Measurements from ENCODE around the gene ADAMTSL3.
"Not testable (repeated sequence)": the region's sequence is repeated elsewhere in the genome, so short reads cannot be mapped to it uniquely, and the experiment has no call there.

Gene ADAMTSL3

DNA sequence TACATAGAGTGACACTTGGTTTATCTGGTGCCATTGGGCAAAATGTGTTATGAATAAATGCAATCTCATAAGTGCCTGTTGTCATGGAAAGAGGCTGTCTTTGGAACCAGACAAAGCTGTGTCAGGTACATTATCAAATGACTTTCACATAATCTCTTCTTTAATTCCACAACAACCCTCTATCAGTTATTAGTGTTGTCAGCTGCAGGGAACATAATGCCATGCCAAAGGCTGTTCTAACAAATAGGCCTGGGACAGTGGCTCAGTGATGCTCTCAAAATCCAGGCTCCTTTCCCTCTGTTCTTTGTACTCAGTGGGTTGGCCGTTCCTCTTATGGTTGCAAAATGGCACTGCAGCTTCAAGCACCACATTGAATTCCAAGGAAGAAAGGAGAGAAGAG, 91.8 kb downstream of the ADAMTSL3 start:
- DNase-seq (ENCODE audit: low read depth in 2 of 3, low spot score in 2 of 3), result no peak

GRCh38 chr15:83746231-83746630, 92.3 kb downstream of the ADAMTSL3 start:
- no peak for DNase-seq (ENCODE audit: low read depth in 2 of 3, low spot score in 2 of 3)

GRCh38 chr15:83747050-83747717, 93.3 kb downstream of the ADAMTSL3 start:
- DNase-seq (ENCODE audit: low read depth in 2 of 3, low spot score in 2 of 3), result no peak

DNA sequence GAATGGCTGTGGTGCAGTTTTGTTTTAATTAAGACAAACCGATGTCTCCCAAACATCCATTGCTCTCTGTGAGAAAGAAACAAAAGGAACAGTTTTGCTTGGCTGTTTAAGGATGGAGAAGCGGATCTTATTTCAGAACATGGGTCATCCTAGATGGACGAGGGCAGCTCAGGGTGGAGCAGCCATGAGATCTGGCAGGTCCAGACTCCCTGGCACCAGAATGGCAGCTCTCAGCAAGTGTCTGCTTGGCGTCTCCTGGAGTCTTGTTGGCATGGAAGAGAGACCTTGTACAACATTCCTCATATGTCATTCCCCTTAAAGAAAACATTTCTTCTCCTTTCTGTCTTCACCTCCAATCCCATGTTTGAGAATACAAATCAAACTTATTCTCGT, 93.8 kb downstream of the ADAMTSL3 start:
- DNase-seq (ENCODE audit: low read depth in 2 of 3, low spot score in 2 of 3), result no peak

DNA sequence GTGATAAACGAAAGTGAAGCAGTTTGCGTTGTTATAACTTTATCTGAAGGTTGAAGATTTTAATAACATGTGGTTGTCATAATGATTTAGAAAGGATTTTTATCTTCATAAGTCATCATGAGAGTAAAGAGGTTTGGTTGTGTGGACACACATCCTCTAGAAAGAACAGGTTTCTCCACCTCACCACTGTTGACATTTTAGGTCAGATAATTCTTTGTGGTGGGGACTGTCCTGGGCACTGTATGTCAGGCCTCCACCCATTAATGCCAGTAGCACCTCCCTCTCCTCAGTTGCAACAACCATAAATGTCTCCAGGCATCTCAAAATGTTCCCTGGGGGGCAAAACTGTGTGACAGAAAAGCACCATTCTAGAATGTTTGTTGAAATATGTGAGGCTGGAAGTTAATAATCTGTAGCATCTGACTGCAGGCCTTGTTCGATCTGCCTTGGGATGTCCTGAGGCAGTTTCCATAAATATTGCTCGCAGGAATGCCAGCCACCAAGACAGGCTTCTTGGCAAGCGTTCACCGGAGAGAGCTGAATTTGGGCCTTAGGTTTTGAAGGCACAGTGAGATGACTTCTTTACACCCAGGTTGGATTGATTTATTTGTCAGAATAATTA, 100.1 kb downstream of the ADAMTSL3 start:
- no peak for DNase-seq (ENCODE audit: low read depth in 2 of 3, low spot score in 2 of 3)

GRCh38 chr15:83757291-83757690, 103.4 kb downstream of the ADAMTSL3 start:
- not testable (repeated sequence) for DNase-seq (ENCODE audit: low read depth in 2 of 3, low spot score in 2 of 3)

- DNase-seq (ENCODE audit: low read depth in 2 of 3, low spot score in 2 of 3), result no peak
Observed at GRCh38 chr15:83762367-83762766, 108.4 kb downstream of the ADAMTSL3 start.

GRCh38 chr15:83764201-83764838, 110.4 kb downstream of the ADAMTSL3 start:
- DNase-seq (ENCODE audit: low read depth in 2 of 3, low spot score in 2 of 3), result no peak

- no peak for DNase-seq (ENCODE audit: low read depth in 2 of 3, low spot score in 2 of 3)
Observed at GRCh38 chr15:83766339-83766738, 112.4 kb downstream of the ADAMTSL3 start.

DNA sequence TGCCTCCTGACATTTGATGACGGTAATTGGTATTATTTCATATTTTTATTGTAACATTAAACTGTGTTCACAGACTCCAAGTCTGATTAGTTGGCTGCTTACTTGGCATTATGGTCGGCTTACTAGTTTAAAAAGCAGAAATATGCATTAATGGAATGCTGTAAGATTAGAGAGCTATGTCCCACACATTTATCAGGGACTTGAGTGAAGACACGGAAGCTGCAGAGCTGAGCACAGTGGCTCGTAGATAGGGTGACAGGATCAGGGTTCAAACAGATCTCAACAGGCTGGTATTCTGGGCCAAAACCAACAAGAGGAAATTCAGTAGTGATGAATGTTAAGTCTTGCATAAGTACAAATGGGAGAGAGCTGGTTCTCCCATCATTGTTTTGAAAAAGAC, 113.8 kb downstream of the ADAMTSL3 start:
- no peak for DNase-seq (ENCODE audit: low read depth in 2 of 3, low spot score in 2 of 3)

DNA sequence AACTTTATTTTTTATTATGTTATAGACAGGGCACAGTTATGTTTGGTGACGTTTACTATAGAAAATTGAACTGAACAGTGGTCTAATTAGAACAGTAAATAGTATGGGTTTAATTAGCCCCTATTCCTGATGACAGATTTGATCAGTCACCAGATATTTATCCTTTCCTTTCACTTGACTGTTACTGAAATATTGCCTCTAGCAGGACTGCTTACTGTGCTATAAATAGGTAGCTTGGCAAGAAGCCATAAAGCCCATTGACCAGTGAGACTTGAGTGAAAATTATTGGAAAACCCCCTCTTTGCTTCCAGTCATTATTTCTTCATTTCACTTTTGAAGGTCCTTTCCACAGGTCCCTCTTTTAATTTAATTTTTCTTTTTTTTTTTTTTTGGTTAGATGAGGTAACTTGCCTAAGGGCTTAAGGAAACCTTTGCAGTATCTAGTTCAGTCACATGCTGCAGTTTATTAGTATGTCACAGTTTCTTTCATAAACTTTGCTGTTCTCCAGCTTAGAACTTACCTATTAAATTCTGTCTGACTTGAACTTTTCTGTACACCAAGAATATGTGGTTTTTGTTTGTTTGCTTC, 115.6 kb downstream of the ADAMTSL3 start:
- DNase-seq (ENCODE audit: low read depth in 2 of 3, low spot score in 2 of 3), result no peak

DNA sequence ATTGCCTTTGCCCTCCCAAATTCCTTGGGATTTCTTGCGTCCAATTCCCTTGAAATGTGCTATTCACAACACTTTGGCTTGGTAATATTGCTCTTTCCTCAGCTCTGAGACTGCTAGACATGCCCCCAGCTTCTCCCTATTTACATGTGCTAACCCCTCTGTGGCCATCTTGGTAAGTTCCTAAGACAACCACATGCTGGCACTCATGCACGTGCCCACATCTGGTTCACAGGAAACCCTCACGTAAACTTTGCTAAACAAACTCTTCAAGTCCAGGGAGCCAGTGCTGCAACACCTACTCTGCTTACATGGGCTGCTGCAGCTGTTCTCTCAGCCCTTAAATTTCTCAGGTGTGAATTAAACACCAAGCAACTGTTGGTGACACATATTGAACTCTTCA, 121.8 kb downstream of the ADAMTSL3 start:
- no peak for DNase-seq (ENCODE audit: low read depth in 2 of 3, low spot score in 2 of 3)

DNA sequence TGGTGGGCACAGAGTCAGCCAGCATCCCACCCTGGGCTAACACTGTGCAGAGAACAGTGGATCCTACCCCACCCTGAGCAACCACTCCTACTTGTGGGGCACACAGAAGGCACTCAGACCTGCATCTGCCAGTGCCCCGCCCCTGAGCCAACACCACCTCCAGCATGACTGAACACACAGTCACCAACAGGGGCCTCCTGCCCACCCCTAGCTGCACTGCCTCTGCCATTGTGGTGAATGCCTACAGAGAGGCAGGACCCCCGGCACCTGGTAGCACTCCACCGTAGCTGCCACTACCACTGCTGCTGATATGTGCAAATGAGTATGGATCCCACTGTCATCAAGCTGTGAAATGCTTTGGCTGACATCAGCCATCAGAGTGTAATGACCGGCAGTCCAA, 123.1 kb downstream of the ADAMTSL3 start:
- no peak for DNase-seq (ENCODE audit: low read depth in 2 of 3, low spot score in 2 of 3)

DNA sequence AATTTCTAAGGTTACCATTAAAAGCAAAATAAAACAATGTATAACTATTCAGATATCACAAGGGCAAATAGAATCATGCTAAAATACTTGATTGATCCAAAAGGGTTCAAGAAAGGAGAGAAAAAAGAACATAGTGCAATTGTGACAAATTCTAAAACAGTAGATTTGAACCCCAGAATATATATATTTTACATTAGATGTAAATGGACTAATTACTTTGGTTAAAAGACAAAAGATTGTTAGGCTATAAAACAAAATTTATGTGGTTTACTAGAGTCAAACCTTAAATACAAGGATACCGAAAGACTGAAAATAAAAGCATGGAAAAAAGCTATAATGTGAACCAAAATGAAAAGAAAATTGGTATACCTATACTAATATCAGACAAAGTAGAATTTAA, 129.3 kb downstream of the ADAMTSL3 start:
- DNase-seq (ENCODE audit: low read depth in 2 of 3, low spot score in 2 of 3), result no peak

DNA sequence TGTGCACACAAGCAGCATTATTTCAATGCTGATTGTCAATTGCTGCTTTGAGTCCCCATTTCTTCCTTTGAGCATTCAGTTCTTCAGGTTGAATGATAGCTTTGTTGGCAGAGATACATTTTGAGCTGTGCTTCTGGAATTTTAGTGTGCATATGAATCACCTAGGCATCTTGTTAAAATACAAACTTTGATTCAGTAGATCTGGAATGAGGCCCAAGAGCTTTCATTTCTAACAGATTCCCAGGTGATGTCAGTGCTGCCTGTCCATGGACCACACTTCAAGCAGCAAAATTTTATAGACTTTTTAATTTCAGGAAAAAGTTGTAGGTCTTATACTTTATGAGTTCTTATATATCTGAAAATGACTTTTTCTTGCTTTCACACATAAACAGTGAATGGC, 131.1 kb downstream of the ADAMTSL3 start:
- DNase-seq (ENCODE audit: low read depth in 2 of 3, low spot score in 2 of 3), result no peak

DNA sequence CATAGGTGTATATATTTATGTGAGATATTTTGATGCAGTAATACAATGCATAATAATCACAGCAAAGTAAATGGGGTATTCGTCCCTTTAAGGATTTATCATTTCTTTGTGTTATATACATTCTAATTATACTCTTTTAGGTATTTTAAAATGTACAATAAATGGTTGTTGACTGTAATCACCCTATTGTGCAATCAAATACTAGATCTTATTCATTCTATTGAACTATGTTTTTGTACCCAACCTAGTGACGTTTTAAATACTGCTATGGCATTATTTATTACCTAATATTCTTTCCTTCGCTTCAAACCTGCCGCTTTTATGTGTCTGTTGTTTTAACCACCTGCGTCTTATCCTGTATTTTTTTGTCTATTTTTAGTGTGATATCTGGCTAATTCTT, 132.4 kb downstream of the ADAMTSL3 start:
- DNase-seq (ENCODE audit: low read depth in 2 of 3, low spot score in 2 of 3), result no peak

DNA sequence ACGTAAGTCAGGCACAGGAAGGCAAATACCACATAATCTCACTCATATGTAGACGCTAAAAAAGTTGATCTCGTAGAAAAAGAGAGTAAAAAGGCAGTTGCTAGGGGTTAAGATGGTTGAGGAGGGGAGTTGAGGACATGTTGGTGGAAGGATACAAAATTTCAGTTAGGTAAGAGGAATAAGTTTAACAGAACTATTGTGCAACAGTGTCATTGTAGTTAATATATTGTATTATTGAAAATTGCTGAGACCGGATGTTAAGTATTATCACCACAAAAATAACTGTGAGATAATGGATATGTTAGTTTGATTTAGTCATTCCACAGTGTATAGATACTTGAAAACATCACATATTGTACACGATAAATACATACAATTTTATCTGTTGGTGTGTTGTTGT, 139.1 kb downstream of the ADAMTSL3 start:
- DNase-seq (ENCODE audit: low read depth in 2 of 3, low spot score in 2 of 3), result no peak

DNA sequence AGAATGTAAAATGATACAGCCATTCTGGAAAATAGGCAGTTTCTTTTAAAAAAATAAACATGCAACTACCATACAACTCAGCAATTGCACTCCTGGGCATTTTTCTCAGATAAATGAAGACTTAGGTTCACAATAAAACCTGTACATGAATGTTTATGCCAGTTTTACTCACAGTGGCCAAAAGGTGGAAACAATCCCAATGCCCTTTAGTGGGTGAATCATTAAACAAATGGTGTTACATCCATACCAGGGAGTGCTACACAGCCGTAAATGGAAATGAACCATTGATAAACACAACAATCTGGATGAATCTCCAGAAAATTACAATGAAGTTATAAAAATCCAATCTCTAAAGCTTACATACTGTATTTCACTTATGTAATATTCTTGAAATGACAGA, 140.3 kb downstream of the ADAMTSL3 start:
- DNase-seq (ENCODE audit: low read depth in 2 of 3, low spot score in 2 of 3), result no peak

GRCh38 chr15:83809345-83809744, 155.4 kb downstream of the ADAMTSL3 start:
- no peak for DNase-seq (ENCODE audit: low read depth in 2 of 3, low spot score in 2 of 3)

GRCh38 chr15:83810110-83810509, 156.2 kb downstream of the ADAMTSL3 start:
- no peak for DNase-seq (ENCODE audit: low read depth in 2 of 3, low spot score in 2 of 3)

DNA sequence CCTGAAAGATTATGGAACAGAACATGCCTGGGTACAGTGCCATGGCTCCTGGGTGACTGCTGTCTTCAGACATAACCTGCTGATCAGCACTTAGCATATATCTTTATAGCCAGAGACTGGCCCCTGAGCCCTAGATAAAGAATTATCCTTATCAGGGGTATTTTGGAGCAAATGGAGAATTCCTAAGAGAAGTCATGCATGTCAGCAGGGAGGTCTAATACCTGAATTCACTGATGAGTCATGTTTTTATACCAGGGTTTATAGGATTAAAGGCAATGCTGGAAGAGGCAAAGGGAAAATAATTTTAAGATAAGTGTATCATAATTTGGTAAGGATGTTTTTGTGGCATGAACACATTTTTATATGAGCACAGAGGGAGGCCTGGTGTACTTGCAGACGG, 159.8 kb downstream of the ADAMTSL3 start:
- DNase-seq (ENCODE audit: low read depth in 2 of 3, low spot score in 2 of 3), result no peak

GRCh38 chr15:83815506-83815905, 161.6 kb downstream of the ADAMTSL3 start:
- no peak for DNase-seq (ENCODE audit: low read depth in 2 of 3, low spot score in 2 of 3)

Data from activated CD8-positive, alpha-beta memory T cell treated with anti-CD3 and anti-CD28 coated beads for 48 hours (primary cell).